ENCODE results near the gene ACTA2.

DNA sequence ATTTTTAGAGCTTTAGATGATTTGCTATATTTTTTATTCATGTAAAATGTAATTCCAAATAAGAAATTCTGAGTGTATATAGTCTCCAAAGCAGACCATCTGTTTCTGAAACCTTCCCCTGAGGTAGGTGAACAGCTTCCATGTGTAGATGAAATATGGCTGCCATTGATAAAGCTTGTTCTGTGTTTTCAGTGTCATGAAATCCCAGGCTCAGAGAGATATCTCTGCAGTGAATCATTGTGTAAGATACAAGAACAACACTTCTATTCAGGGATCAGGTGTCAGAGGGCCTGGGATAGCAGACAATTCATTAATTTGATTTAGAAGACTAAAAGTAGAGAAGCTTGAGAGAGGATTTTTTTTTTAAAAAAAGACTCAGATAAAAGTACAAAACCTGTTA is 29.1 kb downstream of the ACTA2 start:
- TF ChIP-seq, protein P1, sequence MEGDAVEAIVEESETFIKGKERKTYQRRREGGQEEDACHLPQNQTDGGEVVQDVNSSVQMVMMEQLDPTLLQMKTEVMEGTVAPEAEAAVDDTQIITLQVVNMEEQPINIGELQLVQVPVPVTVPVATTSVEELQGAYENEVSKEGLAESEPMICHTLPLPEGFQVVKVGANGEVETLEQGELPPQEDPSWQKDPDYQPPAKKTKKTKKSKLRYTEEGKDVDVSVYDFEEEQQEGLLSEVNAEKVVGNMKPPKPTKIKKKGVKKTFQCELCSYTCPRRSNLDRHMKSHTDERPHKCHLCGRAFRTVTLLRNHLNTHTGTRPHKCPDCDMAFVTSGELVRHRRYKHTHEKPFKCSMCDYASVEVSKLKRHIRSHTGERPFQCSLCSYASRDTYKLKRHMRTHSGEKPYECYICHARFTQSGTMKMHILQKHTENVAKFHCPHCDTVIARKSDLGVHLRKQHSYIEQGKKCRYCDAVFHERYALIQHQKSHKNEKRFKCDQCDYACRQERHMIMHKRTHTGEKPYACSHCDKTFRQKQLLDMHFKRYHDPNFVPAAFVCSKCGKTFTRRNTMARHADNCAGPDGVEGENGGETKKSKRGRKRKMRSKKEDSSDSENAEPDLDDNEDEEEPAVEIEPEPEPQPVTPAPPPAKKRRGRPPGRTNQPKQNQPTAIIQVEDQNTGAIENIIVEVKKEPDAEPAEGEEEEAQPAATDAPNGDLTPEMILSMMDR (IDR thresholded peaks at IDR 0.05): no peak
- no peak for TF ChIP-seq RCOR1 (IDR thresholded peaks at IDR 0.05; ENCODE audit: low read length)
- no peak for TF ChIP-seq NRF1 (IDR thresholded peaks at IDR 0.05; ENCODE audit: low read depth, low read length)
- TF ChIP-seq FOSL2 (IDR thresholded peaks at IDR 0.05; ENCODE audit: borderline replicate concordance, low read depth): peak; percentile 46

Measured in SK-N-SH (cell line).